HG02571 (cell line): ENCODE results near the gene LRFN4.

ENCODE experiments used
- ATAC-seq: cut with Tn5 transposase; IDR thresholded peaks from one replicate; pipeline ENCODE4 v1.9.1; 2021; ENCODE audit warnings: mild to moderate bottlenecking, moderate library complexity; ENCODE audit not compliant: unreplicated experiment

LRFN4 gene

GRCh38 chr11:66845143-66845875 lies 11.6 kb upstream of the LRFN4 start:
- ATAC-seq: no peak

GRCh38 chr11:66845876-66846212 lies 11.0 kb upstream of the LRFN4 start:
- no peak for ATAC-seq

- no peak for ATAC-seq
Observed at GRCh38 chr11:66846671-66847091, 10.2 kb upstream of the LRFN4 start.

GRCh38 chr11:66847461-66848232 lies 9.2 kb upstream of the LRFN4 start:
- ATAC-seq: no peak

- ATAC-seq: no peak
Observed at GRCh38 chr11:66848671-66849500, 8.0 kb upstream of the LRFN4 start.

- ATAC-seq: no peak
Observed at GRCh38 chr11:66849501-66850234, 7.2 kb upstream of the LRFN4 start.

- no peak for ATAC-seq
Observed at GRCh38 chr11:66850235-66850587, 6.7 kb upstream of the LRFN4 start.

GRCh38 chr11:66850588-66851238 lies 6.2 kb upstream of the LRFN4 start:
- ATAC-seq: no peak

- no peak for ATAC-seq
Observed at GRCh38 chr11:66851239-66851596, 5.6 kb upstream of the LRFN4 start.

- ATAC-seq: no peak
Observed at GRCh38 chr11:66851698-66852465, 5.0 kb upstream of the LRFN4 start.

GRCh38 chr11:66852466-66853241 lies 4.2 kb upstream of the LRFN4 start:
- no peak for ATAC-seq

- ATAC-seq: no peak
Observed at GRCh38 chr11:66853242-66854229, 3.3 kb upstream of the LRFN4 start.

GRCh38 chr11:66854231-66854661 lies 2.6 kb upstream of the LRFN4 start:
- ATAC-seq: no peak

- ATAC-seq: no peak
Observed at GRCh38 chr11:66854729-66855211, 2.1 kb upstream of the LRFN4 start.

- ATAC-seq: peak; percentile 63
Observed at GRCh38 chr11:66855574-66856495, 1.0 kb upstream of the LRFN4 start.

- no peak for ATAC-seq
Observed at GRCh38 chr11:66857234-66857926, 516 bp downstream of the LRFN4 start.
